Posterior vena cava (tissue), 2 donors: ENCODE data around the gene PTMS. TPM values are rescaled to one million over a fixed set of nuclear protein-coding genes. Genes with fewer than 3 reads are reported as not detected.
"Not testable (repeated sequence)": the region's sequence is repeated elsewhere in the genome, so short reads cannot be mapped to it uniquely, and the experiment has no call there.

Experiments used
- DNase-seq: peaks from one replicate; pipeline ENCODE4 v3.0.0-alpha.2; 2020; ENCODE audit warnings: low spot score
- intact Hi-C, 2 donors: fragments of 100-400 bp; cut with DNase I; formaldehyde crosslinking; loops; one replicate each; pipeline versions ENCODE4 v1.14.1 to v1.14.2; 2022 to 2023
- long read RNA-seq, 2 donors: library from polyadenylated mRNA; unstranded; transcript quantifications; one replicate each; pipeline ENCODE4 v2.0.0, GENCODE V29; 2020 to 2021
- total RNA-seq, 2 donors: library from RNA; stranded (reverse); fragmentation: NEBNext Ultra II Directional; extraction: Animal tissue kit (Norgen Biotek cat#: 25700); gene quantifications; one replicate each; pipeline ENCODE4 v1.2.1, GENCODE V29; 2021
- donor health status: DM: yes; HTN: yes; CAD: no.
- donor health status: DM: yes; HTN: yes; CAD: no.

Gene PTMS
- 100 to 1,000 TPM; 373 to 398 TPM for total RNA-seq
- long read RNA-seq, donor 1, transcript PTMS-207 (5 exons, 1,150 nt), result major isoform, 17 of 51 reads
- long read RNA-seq, donor 1, partial matches to known transcripts, result 33 of 51 reads
- long read RNA-seq, donor 1, other reads (novel, unspliced or antisense), result 1 of 51 reads
- long read RNA-seq, donor 2, partial matches to known transcripts, result 17 of 44 reads
- long read RNA-seq, donor 2, other reads (novel, unspliced or antisense), result 23 of 44 reads

GRCh38 chr12:6765634-6766581 is at the start of gene PTMS:
TSS of gene PTMS (plus strand) at chr12:6766363. CDS start at chr12:6766706, 343 bp downstream.
- peak; percentile 95 for DNase-seq
- intact Hi-C loops, result no loop called here

- intact Hi-C loops, result no loop called here
- DNase-seq, result no peak
These were observed 49.2 kb upstream of the PTMS start for GRCh38 chr12:6716874-6717437.

- no peak for DNase-seq
- intact Hi-C loops, result no loop called here
These were observed 43.3 kb upstream of the PTMS start for GRCh38 chr12:6722863-6723262.

GRCh38 chr12:6723607-6724408 is 42.4 kb upstream of the PTMS start, which contains the start of gene COPS7A:
TSS of gene COPS7A (plus strand) at chr12:6724046. CDS start at chr12:6724657, 611 bp downstream.
- intact Hi-C loops, result no loop called here
- peak; percentile 100 for DNase-seq

GRCh38 chr12:6724409-6724797 is 41.8 kb upstream of the PTMS start:
- intact Hi-C loops, result no loop called here
- DNase-seq, result peak; percentile 79

GRCh38 chr12:6725350-6725749 is 40.8 kb upstream of the PTMS start:
- intact Hi-C loops, result no loop called here
- peak; percentile 13 for DNase-seq

GRCh38 chr12:6729186-6729585 is 37.0 kb upstream of the PTMS start:
- peak; percentile 68 for DNase-seq
- intact Hi-C loops, result no loop called here

- intact Hi-C loops, result no loop called here
- DNase-seq, result peak; percentile 44
These were observed 36.0 kb upstream of the PTMS start for GRCh38 chr12:6730169-6730568.

GRCh38 chr12:6734506-6735387 is 31.4 kb upstream of the PTMS start:
- intact Hi-C loops, result loop anchor here in 1 of 2 donors (5.0 kb wide), 1 partner anchor 43 kb away; no protein-coding TSS in a partner anchor
- peak; percentile 40 for DNase-seq

GRCh38 chr12:6735448-6736191 is 30.5 kb upstream of the PTMS start:
- peak; percentile 84 for DNase-seq
- intact Hi-C loops, result loop anchor here in 1 of 2 donors (5.0 kb wide), 1 partner anchor 42 kb away; no protein-coding TSS in a partner anchor

GRCh38 chr12:6736754-6737153 is 29.4 kb upstream of the PTMS start:
- intact Hi-C loops, result loop anchor here in 1 of 2 donors (5.0 kb wide), 1 partner anchor 41 kb away; no protein-coding TSS in a partner anchor
- DNase-seq, result no peak

- intact Hi-C loops, result not testable (repeated sequence)
- peak; percentile 64 for DNase-seq
These were observed 24.1 kb upstream of the PTMS start for GRCh38 chr12:6742080-6742479.

- intact Hi-C loops, result no loop called here
- DNase-seq, result no peak
These were observed 23.3 kb upstream of the PTMS start for GRCh38 chr12:6742834-6743233.

- intact Hi-C loops, DNase-seq: not testable (repeated sequence)
These were observed 22.9 kb upstream of the PTMS start for GRCh38 chr12:6743300-6743699.

GRCh38 chr12:6745741-6746525 is 20.2 kb upstream of the PTMS start:
- intact Hi-C loops, result no loop called here
- DNase-seq, result peak; percentile 72

- intact Hi-C loops, result no loop called here
- no peak for DNase-seq
These were observed 18.9 kb upstream of the PTMS start for GRCh38 chr12:6747216-6747615.

GRCh38 chr12:6748761-6749160 is 17.4 kb upstream of the PTMS start:
- peak; percentile 72 for DNase-seq
- intact Hi-C loops, result no loop called here
